Measurements from ENCODE around the gene LCN12. TPM values are rescaled to one million over a fixed set of nuclear protein-coding genes. Genes with fewer than 3 reads are reported as not detected.

LCN12 gene
- total RNA-seq, 1 experiment from 2014 or later = 0.55 TPM

- Histone ChIP-seq H3K9me3 (ENCODE audit: low read length) (no peaks in the 10 kb centered on the region), H2AFZ (ENCODE audit: low read length) (no peak overlapping the region), H3K27me3 (ENCODE audit: low read length) (no peaks in the 10 kb centered on the region), H3K27ac (ENCODE audit: low read length) (no peak overlapping the region), H4K20me1 (ENCODE audit: low read length) (no peaks in the 10 kb centered on the region), H3F3A (ENCODE audit: low read length, unreplicated experiment) (no peaks in the 10 kb centered on the region), H3K9ac (ENCODE audit: low read length) (no peak overlapping the region), H3K36me3 (ENCODE audit: low read depth, low read length) (peaks cover 12% of the 10 kb centered on the region; the same call in 1 of the 2 replicates), H3K4me2 (ENCODE audit: low read length) (no peak overlapping the region), H3K4me1 (ENCODE audit: insufficient read depth, low read length) (no peaks in the 10 kb centered on the region), H3K4me3 (ENCODE audit: low read length) (no peak overlapping the region), H3K9me2 (replicated peaks; ENCODE audit: low read length) (no peaks in the 10 kb centered on the region), H3K79me2 (ENCODE audit: low read length) (no peaks in the 10 kb centered on the region)
- no TSS peak for BruUV-seq (replicated peaks)
- intact Hi-C loops (cut with micrococcal nuclease) = no loop called here
- DNase-seq (no peak), ATAC-seq (no peak)
- POLR2A ChIA-PET (ENCODE audit: unreplicated experiment) = no interaction called here
- CTCF ChIA-PET = no interaction called here
- TF ChIP-seq CTCF (conservative IDR thresholded peaks at IDR 0.05; ENCODE audit: low read depth, low read length) (no peak), EZH2phosphoT487 (IDR thresholded peaks at IDR 0.05; ENCODE audit: borderline replicate concordance, low read length) (no peak), EZH2 (IDR thresholded peaks at IDR 0.05; ENCODE audit: low read length, unreplicated experiment) (no peak)
Observed at GRCh38 chr9:136922540-136922939, 29.5 kb upstream of the LCN12 start.

GRCh38 chr9:136923881-136924280 is 28.2 kb upstream of the LCN12 start:
- H3K36me3 ChIP-seq (ENCODE audit: low read depth, low read length) = peaks cover 12% of the 10 kb centered on the region; the same call in 1 of the 2 replicates
- H3K27me3 ChIP-seq (ENCODE audit: low read length) = no peaks in the 10 kb centered on the region
- H3K79me2 ChIP-seq (ENCODE audit: low read length) = no peaks in the 10 kb centered on the region
- TF ChIP-seq EZH2 (IDR thresholded peaks at IDR 0.05; ENCODE audit: low read length, unreplicated experiment) (no peak), CTCF (conservative IDR thresholded peaks at IDR 0.05; ENCODE audit: low read depth, low read length) (no peak), EZH2phosphoT487 (IDR thresholded peaks at IDR 0.05; ENCODE audit: borderline replicate concordance, low read length) (no peak)
- H3K9me2 ChIP-seq (replicated peaks; ENCODE audit: low read length) = no peaks in the 10 kb centered on the region
- H4K20me1 ChIP-seq (ENCODE audit: low read length) = no peaks in the 10 kb centered on the region
- H3K4me3 ChIP-seq (ENCODE audit: low read length) = no peak overlapping the region
- no peaks in the 10 kb centered on the region for H3K4me1 ChIP-seq (ENCODE audit: insufficient read depth, low read length)
- intact Hi-C loops (cut with micrococcal nuclease) = no loop called here
- no peak overlapping the region for H2AFZ ChIP-seq (ENCODE audit: low read length)
- no peak overlapping the region for H3K9ac ChIP-seq (ENCODE audit: low read length)
- H3K4me2 ChIP-seq (ENCODE audit: low read length) = no peak overlapping the region
- ChIA-PET CTCF (no interaction called here), POLR2A (ENCODE audit: unreplicated experiment) (no interaction called here)
- H3K27ac ChIP-seq (ENCODE audit: low read length) = no peak overlapping the region
- BruUV-seq (replicated peaks) = no TSS peak
- H3F3A ChIP-seq (ENCODE audit: low read length, unreplicated experiment) = no peaks in the 10 kb centered on the region
- no peak for ATAC-seq
- no peak for DNase-seq
- H3K9me3 ChIP-seq (ENCODE audit: low read length) = no peaks in the 10 kb centered on the region

GRCh38 chr9:136925414-136926153 is 26.5 kb upstream of the LCN12 start:
- CTCF ChIA-PET = no interaction called here
- no peak overlapping the region for H3K27ac ChIP-seq (ENCODE audit: low read length)
- intact Hi-C loops (cut with micrococcal nuclease) = no loop called here
- no peaks in the 10 kb centered on the region for H3K79me2 ChIP-seq (ENCODE audit: low read length)
- DNase-seq (no peak), ATAC-seq (no peak)
- H3K4me2 ChIP-seq (ENCODE audit: low read length) = no peak overlapping the region
- H3K9me2 ChIP-seq (replicated peaks; ENCODE audit: low read length) = no peaks in the 10 kb centered on the region
- TF ChIP-seq EZH2phosphoT487 (IDR thresholded peaks at IDR 0.05; ENCODE audit: borderline replicate concordance, low read length) (no peak), CTCF (conservative IDR thresholded peaks at IDR 0.05; ENCODE audit: low read depth, low read length) (no peak), EZH2 (IDR thresholded peaks at IDR 0.05; ENCODE audit: low read length, unreplicated experiment) (no peak)
- no peak overlapping the region for H3K4me3 ChIP-seq (ENCODE audit: low read length)
- BruUV-seq (replicated peaks) = no TSS peak
- POLR2A ChIA-PET (ENCODE audit: unreplicated experiment) = no interaction called here
- H3K36me3 ChIP-seq (ENCODE audit: low read depth, low read length) = peaks cover 14% of the 10 kb centered on the region; the same call in 1 of the 2 replicates
- no peaks in the 10 kb centered on the region for H3K27me3 ChIP-seq (ENCODE audit: low read length)
- no peaks in the 10 kb centered on the region for H3K4me1 ChIP-seq (ENCODE audit: insufficient read depth, low read length)
- H3K9ac ChIP-seq (ENCODE audit: low read length) = no peak overlapping the region
- no peaks in the 10 kb centered on the region for H4K20me1 ChIP-seq (ENCODE audit: low read length)
- H2AFZ ChIP-seq (ENCODE audit: low read length) = no peak overlapping the region
- H3K9me3 ChIP-seq (ENCODE audit: low read length) = no peaks in the 10 kb centered on the region
- H3F3A ChIP-seq (ENCODE audit: low read length, unreplicated experiment) = no peaks in the 10 kb centered on the region

All from PC-3 (cell line).